ENCODE data around the gene CTLA4. TPM values are rescaled to one million over a fixed set of nuclear protein-coding genes. Genes with fewer than 3 reads are reported as not detected.
"Not testable (repeated sequence)": the region's sequence is repeated elsewhere in the genome, so short reads cannot be mapped to it uniquely, and the experiment has no call there.

The CTLA4 gene
- total RNA-seq, 1 donor from 2014 or later = 0.52 TPM

DNA sequence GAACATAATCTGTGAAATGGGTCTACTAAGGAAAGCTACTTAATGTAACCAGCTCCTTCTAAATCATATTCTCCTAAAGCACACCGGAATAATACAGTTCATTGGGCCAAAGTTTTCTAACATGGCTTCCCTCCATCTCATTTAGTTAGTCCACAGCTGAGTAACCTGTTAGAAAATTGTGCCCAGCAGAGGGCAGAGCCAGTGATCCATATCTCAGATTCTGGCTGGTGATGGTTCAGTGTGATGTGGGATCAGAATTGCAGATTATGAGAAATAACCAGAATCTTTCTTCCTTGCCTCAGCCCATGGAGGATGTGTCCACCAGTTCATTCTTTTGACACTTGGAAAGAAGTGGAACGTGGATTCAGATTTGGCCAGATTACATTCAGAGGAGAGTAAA, 9.4 kb upstream of the CTLA4 start:
- peak; percentile 38 for ATAC-seq

DNA sequence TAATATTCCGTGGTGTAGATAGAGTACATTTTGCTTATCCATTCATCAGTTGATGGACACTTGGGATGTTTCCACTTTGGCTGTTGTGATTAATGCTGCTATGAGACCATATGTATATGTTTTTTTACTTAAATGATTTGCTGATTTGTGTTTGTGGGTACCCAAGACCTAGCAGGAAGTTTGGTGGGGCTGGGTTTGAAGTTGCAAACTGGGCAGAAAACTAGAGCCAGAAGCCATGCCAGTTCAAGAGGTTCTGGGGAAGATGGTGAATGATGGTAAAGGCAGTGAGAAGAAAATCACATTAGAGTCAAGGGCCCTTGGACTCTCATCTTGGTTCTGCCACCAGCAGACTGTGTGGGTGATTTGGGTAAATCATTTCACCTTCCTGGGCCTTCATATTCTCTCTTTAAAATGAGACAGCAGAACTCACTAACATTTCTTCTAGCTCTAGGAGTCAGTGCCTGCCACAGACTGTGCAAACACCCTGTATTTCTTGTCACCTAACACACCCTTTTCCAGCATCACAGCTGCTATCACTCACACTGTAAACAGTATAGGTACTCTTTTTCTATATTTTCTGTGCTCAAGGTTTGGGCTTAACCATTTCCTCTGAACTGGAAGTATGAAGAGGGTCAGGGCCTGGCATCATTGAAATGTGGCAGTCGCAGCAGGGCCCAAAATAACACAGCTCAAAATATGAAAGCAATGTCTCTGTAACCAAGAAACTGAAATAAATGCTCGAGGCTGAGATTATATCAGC, 8.4 kb upstream of the CTLA4 start:
- no peak for ATAC-seq

DNA sequence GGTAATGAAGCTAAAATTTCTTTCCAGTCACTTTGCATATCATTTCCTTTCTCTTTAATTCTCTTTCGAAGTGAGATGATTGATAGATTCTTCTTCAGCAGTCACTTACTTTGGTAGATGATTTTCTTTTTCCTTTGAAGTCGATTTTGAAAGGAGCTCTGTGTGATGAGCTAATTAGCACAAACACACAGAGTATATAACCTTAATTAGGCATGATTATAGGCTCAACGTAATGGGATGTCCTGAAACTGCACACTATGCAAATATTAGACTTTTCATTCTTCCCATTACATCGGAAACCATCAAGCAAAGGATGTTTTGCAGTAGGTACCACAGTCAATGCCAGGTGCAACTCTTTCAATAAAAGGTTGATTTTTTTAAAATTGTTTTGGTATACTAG, 6.4 kb upstream of the CTLA4 start:
- no peak for ATAC-seq

DNA sequence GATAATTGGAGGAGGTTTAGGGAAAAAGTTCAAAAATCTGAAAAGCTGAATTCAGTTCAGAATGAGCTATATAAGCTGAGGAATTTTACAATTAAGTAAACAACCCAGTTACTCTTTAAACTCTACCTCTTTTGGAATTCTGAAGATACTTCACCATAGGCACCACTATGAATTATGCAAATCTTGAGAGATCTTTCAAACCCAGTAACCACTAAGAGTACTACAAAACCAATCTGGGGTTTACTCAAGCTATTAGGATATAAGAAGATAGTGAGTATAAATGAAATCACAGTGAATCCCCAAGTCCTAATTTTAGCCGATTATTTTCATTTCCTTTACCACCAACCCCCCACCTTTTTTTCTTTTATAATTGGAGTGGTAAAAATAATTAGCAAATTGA, 6.0 kb upstream of the CTLA4 start:
- ATAC-seq = no peak

DNA sequence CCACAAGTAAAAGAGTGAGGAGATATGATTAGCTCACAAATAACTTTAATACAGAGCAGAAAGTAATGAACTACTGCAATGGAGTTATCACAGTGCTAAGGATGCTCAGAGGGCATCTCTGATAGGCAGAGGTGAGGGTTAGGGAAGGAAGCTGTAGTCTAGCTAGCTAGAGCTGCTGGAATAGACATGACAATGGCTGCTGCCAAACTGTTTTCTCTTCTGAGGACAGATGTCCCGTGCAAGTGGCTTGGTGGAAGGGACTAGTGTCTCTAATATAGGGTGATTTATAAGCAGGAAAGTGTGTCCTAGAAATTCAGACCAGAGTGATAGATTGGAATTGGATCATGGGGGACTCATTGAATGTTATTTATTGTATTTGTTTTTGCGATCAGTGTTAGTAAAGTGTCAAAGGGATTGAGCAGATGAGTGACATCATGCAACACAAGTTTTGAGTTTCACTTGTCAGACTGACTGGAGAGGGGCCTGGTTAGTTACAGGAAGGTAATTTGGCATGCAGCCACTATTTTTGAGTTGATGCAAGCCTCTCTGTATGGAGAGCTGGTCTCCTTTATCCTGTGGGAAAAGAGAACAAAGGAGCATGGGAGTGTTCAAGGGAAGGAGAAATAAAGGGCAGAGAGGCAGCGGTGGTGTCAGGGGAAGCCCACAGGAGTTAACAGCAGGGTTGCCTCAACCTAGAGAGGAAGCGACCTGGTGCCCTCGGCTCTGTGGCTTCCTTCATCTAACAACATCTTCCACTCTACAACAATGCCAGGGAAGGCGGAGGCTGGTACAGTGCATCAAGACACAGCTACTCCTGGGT, 1.9 kb downstream of the CTLA4 start:
- ATAC-seq = no peak

DNA sequence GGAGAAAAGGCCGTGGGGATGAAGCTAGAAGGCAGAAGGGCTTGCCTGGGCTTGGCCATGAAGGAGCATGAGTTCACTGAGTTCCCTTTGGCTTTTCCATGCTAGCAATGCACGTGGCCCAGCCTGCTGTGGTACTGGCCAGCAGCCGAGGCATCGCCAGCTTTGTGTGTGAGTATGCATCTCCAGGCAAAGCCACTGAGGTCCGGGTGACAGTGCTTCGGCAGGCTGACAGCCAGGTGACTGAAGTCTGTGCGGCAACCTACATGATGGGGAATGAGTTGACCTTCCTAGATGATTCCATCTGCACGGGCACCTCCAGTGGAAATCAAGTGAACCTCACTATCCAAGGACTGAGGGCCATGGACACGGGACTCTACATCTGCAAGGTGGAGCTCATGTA, 2.9 kb downstream of the CTLA4 start:
- ATAC-seq = no peak

- ATAC-seq = no peak
Measured at GRCh38 chr2:203870941-203871340, 3.4 kb downstream of the CTLA4 start.

DNA sequence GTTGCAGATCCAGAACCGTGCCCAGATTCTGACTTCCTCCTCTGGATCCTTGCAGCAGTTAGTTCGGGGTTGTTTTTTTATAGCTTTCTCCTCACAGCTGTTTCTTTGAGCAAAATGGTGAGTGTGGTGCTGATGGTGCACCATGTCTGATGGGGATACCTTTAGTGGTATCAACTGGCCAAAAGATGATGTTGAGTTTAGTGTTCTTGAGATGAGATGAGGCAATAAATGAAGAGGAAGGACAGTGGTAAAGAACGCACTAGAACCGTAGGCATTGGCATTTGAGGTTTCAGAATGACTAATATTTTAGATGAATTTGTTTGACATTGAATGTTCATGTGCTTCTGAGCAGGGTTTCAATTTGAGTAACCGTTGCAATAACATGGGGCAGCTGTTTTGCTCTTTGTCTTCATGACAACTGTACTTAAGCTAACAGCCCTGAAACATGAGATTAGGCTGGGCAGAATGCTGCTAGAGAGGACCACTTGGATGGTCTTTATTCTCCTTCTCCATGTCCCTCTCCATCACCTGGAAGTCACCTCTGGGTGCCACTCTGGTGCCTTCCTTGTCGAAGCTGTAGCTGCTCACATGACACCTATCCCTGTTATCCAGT, 3.9 kb downstream of the CTLA4 start:
- ATAC-seq = no peak

- ATAC-seq = no peak
Measured at GRCh38 chr2:203873461-203873860, 5.9 kb downstream of the CTLA4 start.

GRCh38 chr2:203873921-203874631, 6.5 kb downstream of the CTLA4 start:
- ATAC-seq = no peak

- no peak for ATAC-seq
Measured at GRCh38 chr2:203875471-203875870, 7.9 kb downstream of the CTLA4 start.

DNA sequence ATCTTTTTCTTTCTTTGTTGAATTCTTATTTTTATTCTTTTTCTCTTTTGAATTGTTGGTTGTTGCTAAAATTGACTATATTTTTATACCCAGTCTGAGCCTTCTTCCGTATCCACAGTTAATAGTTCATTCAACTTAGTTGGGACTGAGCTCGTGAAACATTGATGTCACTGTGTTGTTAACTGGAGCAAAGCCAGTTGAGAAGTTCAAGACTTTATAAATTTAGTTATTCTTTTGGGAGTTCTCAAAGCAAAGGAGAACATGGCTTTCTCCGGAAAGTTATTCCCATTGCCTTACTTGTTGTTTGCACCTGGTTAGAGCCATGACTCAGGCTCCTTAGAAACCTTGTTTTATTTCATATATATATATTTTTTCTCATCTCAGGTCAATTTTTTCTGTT, 8.8 kb downstream of the CTLA4 start:
- ATAC-seq = no peak

- ATAC-seq = no peak
Measured at GRCh38 chr2:203878063-203878462, 10.5 kb downstream of the CTLA4 start.

GRCh38 chr2:203880557-203881125, 13.1 kb downstream of the CTLA4 start:
- no peak for ATAC-seq

GRCh38 chr2:203881185-203881584, 13.6 kb downstream of the CTLA4 start:
- ATAC-seq = not testable (repeated sequence)

- ATAC-seq = no peak
Measured at GRCh38 chr2:203882551-203882950, 15.0 kb downstream of the CTLA4 start.

- ATAC-seq = no peak
Measured at GRCh38 chr2:203886661-203887151, 19.1 kb downstream of the CTLA4 start.

DNA sequence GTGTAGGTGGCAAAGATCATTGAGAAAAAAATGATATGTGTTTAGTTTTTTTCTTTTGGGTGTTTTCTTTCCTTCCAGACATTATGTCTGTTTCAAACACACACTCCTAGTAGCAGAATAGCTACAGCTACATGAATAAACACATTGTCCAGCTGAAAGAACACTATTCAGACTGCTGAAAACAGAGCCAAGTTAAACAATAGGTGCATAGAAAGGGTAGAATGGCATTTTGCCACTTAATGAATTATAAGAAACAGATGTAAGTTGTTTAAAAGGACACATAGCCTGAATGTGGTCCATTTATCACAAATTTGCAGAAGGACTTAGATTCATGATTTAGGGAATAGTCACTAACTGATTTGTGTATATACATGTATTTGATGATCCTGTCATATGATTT, 20.1 kb downstream of the CTLA4 start:
- ATAC-seq = no peak

- no peak for ATAC-seq
Measured at GRCh38 chr2:203889542-203889941, 22.0 kb downstream of the CTLA4 start.

DNA sequence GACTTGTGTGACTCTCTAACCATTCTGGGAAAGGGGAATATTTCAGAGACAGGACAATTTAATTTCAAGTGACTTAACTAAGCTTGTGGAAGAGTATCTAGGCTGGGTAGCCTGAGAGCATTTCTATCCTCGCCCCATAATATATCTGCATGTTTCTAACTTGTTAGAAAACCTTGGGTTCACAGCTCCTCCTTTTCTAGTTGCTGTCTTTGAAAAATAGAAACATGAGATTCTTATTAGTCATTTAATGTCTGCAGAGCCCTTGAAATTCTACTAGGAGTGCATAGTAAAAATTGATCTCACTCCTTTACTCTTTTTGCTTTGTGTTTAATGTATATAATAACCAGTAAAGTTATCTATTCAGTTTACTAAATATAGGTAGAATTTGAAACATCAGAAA, 22.4 kb downstream of the CTLA4 start:
- no peak for ATAC-seq

DNA sequence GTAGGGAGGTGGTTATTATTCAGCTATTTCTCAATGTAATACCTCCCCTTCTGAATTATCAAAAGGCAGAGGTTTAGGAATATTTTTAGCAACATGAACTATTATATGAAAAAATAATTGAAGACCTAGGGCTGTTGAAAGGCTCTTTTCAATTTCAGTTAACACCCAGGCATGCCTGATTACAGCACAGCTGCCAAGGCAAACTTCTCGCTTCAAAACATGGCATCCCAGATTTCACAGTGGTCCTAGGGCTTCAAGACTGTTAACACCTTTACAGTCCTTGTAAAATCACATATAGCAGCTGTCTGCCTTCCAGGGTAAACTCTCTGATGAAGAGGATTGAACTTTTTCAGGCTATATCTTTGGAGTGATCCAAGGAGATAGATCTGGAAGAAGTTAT, 23.2 kb downstream of the CTLA4 start:
- no peak for ATAC-seq

GRCh38 chr2:203891474-203891873, 23.9 kb downstream of the CTLA4 start:
- ATAC-seq = peak; percentile 88

Measured in esophagus mucosa (tissue), 1 donor.